ENCODE measurements around the gene UGGT1. TPM values are rescaled to one million over a fixed set of nuclear protein-coding genes. Genes with fewer than 3 reads are reported as not detected.
A peak's percentile ranks its signal among the peaks of the same experiment; 100 is the strongest.

UGGT1 gene
- 10 to 100 TPM; 40.5 to 71.6 TPM for total RNA-seq
- polyA plus RNA-seq (ENCODE audit: insufficient read depth, low read depth, low replicate concordance) = 17.5 TPM
- long read RNA-seq, donor 1, partial matches to known transcripts = 26 of 26 reads
- long read RNA-seq, donor 1, other reads (novel, unspliced or antisense) = 0 of 26 reads
- long read RNA-seq, donor 2 = 0 reads

GRCh38 chr2:128090945-128091725, at the start of gene UGGT1:
Gene UGGT1, plus strand, starts transcription at chr2:128091200. Its CDS starts 158 bp downstream, at chr2:128091358.
- intact Hi-C loops (cut with DNase I; ENCODE audit: low total_unique reads) = no loop called here
- WGBS, 2 donors = 0% methylated on average over 17 to 38 of the region's 59 CpGs
- TF ChIP-seq CTCF (IDR thresholded peaks at IDR 0.05) = peak in 1 of 3 experiments; percentile 11
- TF ChIP-seq POLR2A (IDR thresholded peaks at IDR 0.05) = peak; percentile 18
- peak; percentile 96 for DNase-seq
- H3K4me3 ChIP-seq = peak within 1 kb of the TSS; percentile 78 to 95
- H3K27me3 ChIP-seq = no peaks in the 10 kb centered on the region
- H3K4me1 ChIP-seq = peaks cover 9% of the 10 kb centered on the region
- H3K36me3 ChIP-seq (ENCODE audit: low read depth, missing control alignments) = no peaks in the 10 kb centered on the region
- peak within 1 kb of the TSS; percentile 81 to 86 for H3K27ac ChIP-seq
- no peaks in the 10 kb centered on the region for H3K9me3 ChIP-seq

- no peaks in the 10 kb centered on the region for H3K4me1 ChIP-seq
- TF ChIP-seq CTCF (IDR thresholded peaks at IDR 0.05) (no peak), POLR2A (IDR thresholded peaks at IDR 0.05) (no peak)
- H3K36me3 ChIP-seq (ENCODE audit: low read depth, missing control alignments) = no peaks in the 10 kb centered on the region
- no peaks in the 10 kb centered on the region for H3K9me3 ChIP-seq
- no peak for DNase-seq
- intact Hi-C loops (cut with DNase I; ENCODE audit: low total_unique reads) = no loop called here
- WGBS, 2 donors = 84 to 88% methylated on average over 3 of the region's 3 CpGs
- H3K27ac ChIP-seq = no peak overlapping the region
- no peak overlapping the region for H3K4me3 ChIP-seq
- H3K27me3 ChIP-seq = no peaks in the 10 kb centered on the region
Measured at GRCh38 chr2:128041561-128041960, 49.4 kb upstream of the UGGT1 start.

- TF ChIP-seq CTCF (IDR thresholded peaks at IDR 0.05) = no peak
- TF ChIP-seq POLR2A (IDR thresholded peaks at IDR 0.05) = no peak
- Histone ChIP-seq H3K36me3 (ENCODE audit: low read depth, missing control alignments) (no peaks in the 10 kb centered on the region), H3K4me1 (no peaks in the 10 kb centered on the region), H3K27me3 (no peaks in the 10 kb centered on the region), H3K9me3 (no peaks in the 10 kb centered on the region), H3K4me3 (no peak overlapping the region), H3K27ac (no peak overlapping the region)
- DNase-seq = no peak
- intact Hi-C loops (cut with DNase I; ENCODE audit: low total_unique reads) = no loop called here
- WGBS, 2 donors = 89% methylated on average over 3 of the region's 3 CpGs
Measured at GRCh38 chr2:128043041-128043440, 48.0 kb upstream of the UGGT1 start.

GRCh38 chr2:128053331-128053730, 37.7 kb upstream of the UGGT1 start:
- intact Hi-C loops (cut with DNase I; ENCODE audit: low total_unique reads) = no loop called here
- peaks cover 7% of the 10 kb centered on the region for H3K4me1 ChIP-seq
- no peak for DNase-seq
- 84 to 92% methylated on average over 12 of the region's 12 CpGs for WGBS, 2 donors
- H3K36me3 ChIP-seq (ENCODE audit: low read depth, missing control alignments) = no peaks in the 10 kb centered on the region
- TF ChIP-seq CTCF (IDR thresholded peaks at IDR 0.05) = no peak
- TF ChIP-seq POLR2A (IDR thresholded peaks at IDR 0.05) = no peak
- H3K27ac ChIP-seq = no peak overlapping the region
- H3K4me3 ChIP-seq = no peak overlapping the region
- no peaks in the 10 kb centered on the region for H3K27me3 ChIP-seq
- H3K9me3 ChIP-seq = no peaks in the 10 kb centered on the region

Measured in testis (tissue), 5 donors.